Retinal pigment epithelial cell (primary cell): ENCODE data around the gene JKAMP.

Experiments used
- DNase-seq: peaks from one replicate; pipeline ENCODE4 v3.0.0-alpha.2; 2010; ENCODE audit warnings: low read depth
- H3K4me3 ChIP-seq: 2 replicates; pipeline ENCODE4 v1.5.1; 2011; ENCODE audit warnings: mild to moderate bottlenecking, low read length, control low read depth, moderate library complexity
- TF ChIP-seq, protein P1 (sequence below): conservative IDR thresholded peaks from 2 replicates; pipeline ENCODE4 v1.5.1; 2011; ENCODE audit warnings: low read depth, low read length, control low read depth, inconsistent platforms

The JKAMP gene

DNA sequence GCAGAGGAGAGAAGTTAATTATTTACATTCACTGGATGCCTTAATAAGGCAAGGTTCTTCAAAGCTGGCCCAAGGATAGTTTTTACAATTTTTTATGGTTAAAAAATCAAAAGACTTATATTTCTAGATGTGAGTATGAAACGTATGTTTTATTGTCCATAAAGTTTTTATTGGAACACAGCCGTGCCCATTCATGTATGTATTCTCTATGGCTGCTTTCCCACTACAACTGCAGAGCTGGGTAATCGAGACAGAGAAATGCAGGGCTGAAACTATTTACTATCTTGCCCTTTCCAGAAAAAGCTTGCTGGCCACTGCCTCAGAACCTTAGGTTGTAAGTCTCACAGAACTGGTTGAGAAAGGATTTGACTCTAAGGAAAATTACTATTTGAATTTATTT, 16.4 kb downstream of the JKAMP start:
- no peak overlapping the region for H3K4me3 ChIP-seq
- TF ChIP-seq, protein P1, sequence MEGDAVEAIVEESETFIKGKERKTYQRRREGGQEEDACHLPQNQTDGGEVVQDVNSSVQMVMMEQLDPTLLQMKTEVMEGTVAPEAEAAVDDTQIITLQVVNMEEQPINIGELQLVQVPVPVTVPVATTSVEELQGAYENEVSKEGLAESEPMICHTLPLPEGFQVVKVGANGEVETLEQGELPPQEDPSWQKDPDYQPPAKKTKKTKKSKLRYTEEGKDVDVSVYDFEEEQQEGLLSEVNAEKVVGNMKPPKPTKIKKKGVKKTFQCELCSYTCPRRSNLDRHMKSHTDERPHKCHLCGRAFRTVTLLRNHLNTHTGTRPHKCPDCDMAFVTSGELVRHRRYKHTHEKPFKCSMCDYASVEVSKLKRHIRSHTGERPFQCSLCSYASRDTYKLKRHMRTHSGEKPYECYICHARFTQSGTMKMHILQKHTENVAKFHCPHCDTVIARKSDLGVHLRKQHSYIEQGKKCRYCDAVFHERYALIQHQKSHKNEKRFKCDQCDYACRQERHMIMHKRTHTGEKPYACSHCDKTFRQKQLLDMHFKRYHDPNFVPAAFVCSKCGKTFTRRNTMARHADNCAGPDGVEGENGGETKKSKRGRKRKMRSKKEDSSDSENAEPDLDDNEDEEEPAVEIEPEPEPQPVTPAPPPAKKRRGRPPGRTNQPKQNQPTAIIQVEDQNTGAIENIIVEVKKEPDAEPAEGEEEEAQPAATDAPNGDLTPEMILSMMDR = no peak
- DNase-seq = no peak

DNA sequence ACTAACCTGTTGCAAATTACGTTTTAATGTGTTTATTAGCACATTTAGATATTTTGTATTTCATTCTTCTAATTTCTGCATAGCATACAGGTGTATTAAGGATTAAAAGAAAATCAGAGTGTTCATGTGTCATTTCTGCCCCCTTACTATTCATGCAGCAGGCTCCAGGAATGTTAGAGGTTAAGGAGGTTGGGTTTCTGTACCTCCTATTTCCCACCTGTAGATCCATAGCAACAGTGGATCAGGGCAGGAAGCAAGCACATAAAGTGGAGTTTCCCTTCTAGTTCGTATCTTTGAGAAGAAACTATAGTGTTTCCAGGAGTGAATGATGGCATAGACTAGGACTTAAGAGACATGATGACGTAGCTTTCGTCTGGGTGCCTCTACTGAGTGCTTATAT, 18.9 kb downstream of the JKAMP start:
- TF ChIP-seq, protein P1 = no peak
- no peak overlapping the region for H3K4me3 ChIP-seq
- DNase-seq = no peak

DNA sequence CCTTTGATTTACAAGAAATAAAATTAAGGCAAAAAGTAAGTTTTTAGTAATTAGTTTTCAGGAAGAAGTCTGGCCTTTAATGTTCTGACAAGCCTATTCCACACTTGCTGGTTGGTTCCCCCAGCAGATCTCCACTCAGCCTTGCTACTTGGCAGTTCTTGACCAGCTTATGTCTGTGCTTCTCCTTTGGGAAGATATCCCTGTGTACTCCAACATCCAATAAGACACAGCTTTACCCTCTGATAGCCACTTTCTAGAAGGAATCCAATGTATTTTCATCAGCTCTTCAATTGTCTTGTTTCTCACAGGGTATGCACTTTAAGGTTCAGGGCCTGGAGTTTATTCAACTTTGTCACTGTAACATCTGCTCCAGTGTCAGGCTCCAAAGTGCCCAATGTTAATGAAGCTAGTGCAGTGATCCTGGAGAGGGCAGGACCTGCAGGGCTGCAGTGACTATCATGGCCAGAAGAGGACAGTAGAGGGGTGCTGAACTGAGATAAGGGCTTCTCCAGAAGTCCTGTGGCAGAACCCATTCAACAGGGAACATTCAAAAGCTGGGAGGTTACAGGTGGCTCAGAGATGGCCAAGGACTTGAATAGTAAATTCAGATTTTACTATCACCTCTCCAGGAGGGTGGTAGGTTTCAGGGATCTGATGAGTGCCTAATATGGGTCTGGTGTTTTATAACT, 22.9 kb downstream of the JKAMP start:
- no peak overlapping the region for H3K4me3 ChIP-seq
- TF ChIP-seq, protein P1 = peak; percentile 100
- DNase-seq = no peak

DNA sequence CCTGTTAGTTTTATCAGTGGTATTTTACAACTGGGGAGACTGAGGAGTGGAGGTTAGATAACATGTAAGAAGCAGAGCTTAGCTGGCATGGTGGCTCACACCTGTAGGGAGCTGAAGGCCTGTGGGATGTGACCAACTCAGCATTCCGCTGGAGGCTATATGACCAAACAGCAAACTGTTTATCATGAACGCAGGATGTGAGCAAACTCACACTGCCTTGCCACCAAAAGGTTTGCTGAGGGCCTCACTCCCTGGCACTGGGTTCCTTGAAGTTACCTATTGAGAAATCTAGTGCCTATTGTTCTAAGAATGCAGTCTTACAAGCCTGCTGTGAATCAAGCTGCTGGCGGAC, 23.4 kb downstream of the JKAMP start:
- TF ChIP-seq, protein P1 = no peak
- H3K4me3 ChIP-seq = no peak overlapping the region
- DNase-seq = no peak

DNA sequence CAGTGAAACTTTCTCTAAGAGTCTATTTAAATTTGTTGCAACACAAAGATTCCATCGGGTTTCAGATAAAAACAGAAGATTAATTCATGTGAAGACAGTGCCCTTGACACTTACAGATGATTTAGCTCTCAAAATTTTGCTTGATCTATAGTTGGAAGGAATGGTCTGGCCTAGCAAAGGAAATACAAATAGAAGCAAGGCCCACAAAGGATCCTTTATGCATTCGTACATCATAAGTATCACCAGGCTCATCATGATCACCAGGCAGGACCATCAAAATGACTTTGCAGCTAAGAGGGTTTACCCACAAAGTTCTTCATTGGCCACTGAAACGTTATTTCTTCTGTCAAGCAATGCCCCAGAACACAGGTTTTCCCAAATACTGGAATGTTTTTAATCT, 24.8 kb downstream of the JKAMP start:
- no peak overlapping the region for H3K4me3 ChIP-seq
- TF ChIP-seq, protein P1 = no peak
- DNase-seq = no peak

DNA sequence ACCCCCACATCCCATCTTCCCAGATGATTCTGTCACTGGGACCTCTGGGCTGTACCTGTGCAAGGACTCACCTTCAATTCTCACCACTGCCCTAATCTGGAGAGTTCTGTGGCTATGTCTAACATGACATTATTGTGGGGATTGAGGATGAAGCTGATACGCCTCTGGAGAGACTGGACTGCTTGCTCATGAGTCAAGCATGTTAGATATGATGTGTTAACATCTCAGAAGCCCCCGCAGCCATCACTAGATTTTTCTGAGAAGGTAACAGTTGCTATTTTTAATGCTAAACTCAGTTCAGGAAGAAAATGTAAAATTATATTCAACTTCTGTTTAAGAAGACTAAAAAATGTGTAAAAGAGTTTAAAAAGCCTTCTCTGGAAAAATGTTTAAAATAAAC, 25.7 kb downstream of the JKAMP start:
- H3K4me3 ChIP-seq = no peak overlapping the region
- DNase-seq = no peak
- TF ChIP-seq, protein P1 = no peak

DNA sequence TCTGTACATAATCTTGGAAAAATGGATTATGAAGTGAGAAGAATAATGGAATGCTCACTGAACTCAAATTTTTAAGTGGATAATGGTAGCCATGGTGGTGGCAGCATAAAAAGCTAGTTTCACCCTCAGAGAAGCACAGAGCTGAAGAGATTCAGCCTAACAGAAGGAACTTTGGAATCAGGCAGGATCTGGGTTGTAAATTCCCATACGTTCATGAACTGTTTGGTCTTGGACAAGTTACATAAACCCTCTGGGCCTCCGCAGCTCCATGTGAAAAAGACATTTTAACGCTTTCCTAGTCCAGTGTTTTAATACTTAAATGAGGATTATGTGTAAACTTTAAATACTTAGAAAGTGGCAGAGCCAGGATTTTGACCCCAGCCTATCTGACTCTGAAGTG, 26.6 kb downstream of the JKAMP start:
- H3K4me3 ChIP-seq = no peak overlapping the region
- no peak for DNase-seq
- TF ChIP-seq, protein P1 = no peak
